Astrocyte of the spinal cord (primary cell): ENCODE results near the gene SPINK2.
A peak's percentile ranks its signal among the peaks of the same experiment; 100 is the strongest.

ENCODE experiments used
- DNase-seq: peaks from one replicate; pipeline ENCODE4 v3.0.0; 2011; ENCODE audit warnings: low read depth, low spot score
- H3K4me3 ChIP-seq: 2 replicates; pipeline ENCODE4 v1.5.1; 2011; ENCODE audit warnings: low read depth, mild to moderate bottlenecking, low read length, moderate library complexity
- CTCF ChIP-seq: IDR thresholded peaks from 2 replicates; pipeline ENCODE4 v1.5.1; 2012; ENCODE audit warnings: low read depth, mild to moderate bottlenecking, low read length, inconsistent platforms
- in situ Hi-C: cut with HindIII; loops from 2 replicates; pipeline ENCODE4 v1.10.0; 2017; ENCODE audit warnings: low sequenced_read_pairs

Gene SPINK2

GRCh38 chr4:56821381-56822243 is at the start of gene SPINK2:
TSS of gene SPINK2 (minus strand) at chr4:56821701. CDS start at chr4:56821662, 39 bp downstream.
- TF ChIP-seq CTCF: no peak
- H3K4me3 ChIP-seq: peak within 1 kb of the TSS; percentile 37
- in situ Hi-C loops: no loop called here
- no peak for DNase-seq

- DNase-seq: no peak
- in situ Hi-C loops: no loop called here
- TF ChIP-seq CTCF: no peak
- H3K4me3 ChIP-seq: no peak overlapping the region
Measured at GRCh38 chr4:56870946-56871345, 49.4 kb upstream of the SPINK2 start.

- no peak overlapping the region for H3K4me3 ChIP-seq
- DNase-seq: no peak
- in situ Hi-C loops: no loop called here
- no peak for TF ChIP-seq CTCF
Measured at GRCh38 chr4:56863441-56864139, 42.1 kb upstream of the SPINK2 start.

GRCh38 chr4:56861360-56861759 is 39.9 kb upstream of the SPINK2 start:
- peak; percentile 3 for DNase-seq
- TF ChIP-seq CTCF: no peak
- H3K4me3 ChIP-seq: no peak overlapping the region
- in situ Hi-C loops: no loop called here

GRCh38 chr4:56860781-56861180 is 39.3 kb upstream of the SPINK2 start:
- no peak for DNase-seq
- in situ Hi-C loops: no loop called here
- TF ChIP-seq CTCF: no peak
- H3K4me3 ChIP-seq: no peak overlapping the region

GRCh38 chr4:56859841-56860240 is 38.3 kb upstream of the SPINK2 start:
- in situ Hi-C loops: no loop called here
- no peak for DNase-seq
- TF ChIP-seq CTCF: no peak
- H3K4me3 ChIP-seq: no peak overlapping the region
